ENCODE measurements around the gene OPRL1.
"Not testable (repeated sequence)": the region's sequence is repeated elsewhere in the genome, so short reads cannot be mapped to it uniquely, and the experiment has no call there.

Gene OPRL1

GRCh38 chr20:64117432-64117777 lies 37.5 kb downstream of the OPRL1 start:
- DNase-seq (ENCODE audit: low spot score) = not testable (repeated sequence)

GRCh38 chr20:64119301-64119680 lies 39.4 kb downstream of the OPRL1 start:
- no peak for DNase-seq (ENCODE audit: low spot score)

DNA sequence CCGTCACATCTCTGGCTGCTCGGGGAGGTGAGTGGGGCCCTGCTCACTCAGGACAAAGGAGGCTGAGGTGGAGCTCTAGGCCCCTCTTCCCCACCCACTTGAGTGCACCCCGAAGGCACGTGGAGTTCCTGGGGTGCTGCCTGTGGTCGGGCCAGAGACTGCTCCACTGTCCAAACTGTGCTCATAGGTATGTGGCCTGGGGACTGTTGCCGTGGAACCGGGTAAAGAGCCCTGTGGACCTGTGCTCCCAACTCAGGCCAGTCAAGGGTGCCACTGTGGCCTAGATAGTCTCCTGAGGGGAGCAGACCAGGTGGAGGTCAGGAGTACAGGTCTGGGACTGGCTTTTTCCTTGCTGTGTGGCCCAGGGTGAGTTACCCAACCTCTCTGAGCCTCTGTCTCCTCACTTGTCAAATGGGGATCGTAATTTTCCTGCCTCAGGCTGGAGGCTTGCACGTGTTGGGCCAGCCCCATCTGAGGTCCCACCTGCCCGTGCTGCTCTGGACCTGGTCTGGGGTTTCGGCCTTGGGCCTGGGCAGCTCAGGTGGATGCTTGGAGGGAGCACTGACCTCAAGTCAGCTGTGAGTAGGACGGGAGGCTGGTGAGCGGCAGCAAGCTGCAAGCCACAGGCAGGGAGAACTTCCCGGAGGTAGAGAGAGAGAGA lies 39.9 kb downstream of the OPRL1 start:
- no peak for DNase-seq (ENCODE audit: low spot score)

DNA sequence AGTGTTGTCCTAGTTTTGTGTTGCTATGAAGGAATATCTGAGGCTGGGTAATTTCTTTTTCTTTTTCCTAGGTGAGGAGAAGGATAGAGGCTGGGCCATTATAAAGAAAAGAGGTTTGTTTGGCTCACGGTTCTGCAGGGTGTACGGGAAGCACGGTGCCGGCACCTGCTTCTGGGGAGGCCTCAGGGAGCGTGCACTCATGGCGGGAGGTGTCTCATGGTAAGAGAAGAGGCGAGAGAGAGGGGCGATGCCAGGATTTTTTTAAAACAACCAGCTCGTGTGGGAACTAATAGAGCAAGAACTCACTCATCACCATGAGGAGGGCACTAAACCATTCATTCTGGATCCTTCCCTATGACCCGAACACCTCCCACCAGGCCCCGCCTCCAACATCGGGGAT lies 41.7 kb downstream of the OPRL1 start:
- no peak for DNase-seq (ENCODE audit: low spot score)

DNA sequence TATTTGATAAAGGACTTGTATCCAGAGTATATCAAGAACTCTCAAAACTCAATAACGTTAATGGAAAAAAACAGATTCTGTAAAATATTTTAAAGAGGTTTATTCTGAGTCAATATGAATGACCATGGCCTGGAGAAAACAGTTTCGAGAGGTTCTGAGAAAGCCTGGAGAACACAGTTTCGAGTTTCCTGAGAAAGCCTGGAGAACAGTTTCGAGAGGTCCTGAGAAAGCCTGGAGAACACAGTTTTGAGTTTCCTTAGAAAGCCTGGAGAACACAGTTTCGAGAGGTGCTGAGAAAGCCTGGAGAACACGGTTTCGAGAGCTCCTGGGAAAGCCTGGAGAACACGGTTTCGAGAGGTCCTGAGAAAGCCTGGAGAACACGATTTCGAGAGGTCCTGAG lies 43.0 kb downstream of the OPRL1 start:
- not testable (repeated sequence) for DNase-seq (ENCODE audit: low spot score)

GRCh38 chr20:64123517-64123916 lies 43.6 kb downstream of the OPRL1 start:
- not testable (repeated sequence) for DNase-seq (ENCODE audit: low spot score)

DNA sequence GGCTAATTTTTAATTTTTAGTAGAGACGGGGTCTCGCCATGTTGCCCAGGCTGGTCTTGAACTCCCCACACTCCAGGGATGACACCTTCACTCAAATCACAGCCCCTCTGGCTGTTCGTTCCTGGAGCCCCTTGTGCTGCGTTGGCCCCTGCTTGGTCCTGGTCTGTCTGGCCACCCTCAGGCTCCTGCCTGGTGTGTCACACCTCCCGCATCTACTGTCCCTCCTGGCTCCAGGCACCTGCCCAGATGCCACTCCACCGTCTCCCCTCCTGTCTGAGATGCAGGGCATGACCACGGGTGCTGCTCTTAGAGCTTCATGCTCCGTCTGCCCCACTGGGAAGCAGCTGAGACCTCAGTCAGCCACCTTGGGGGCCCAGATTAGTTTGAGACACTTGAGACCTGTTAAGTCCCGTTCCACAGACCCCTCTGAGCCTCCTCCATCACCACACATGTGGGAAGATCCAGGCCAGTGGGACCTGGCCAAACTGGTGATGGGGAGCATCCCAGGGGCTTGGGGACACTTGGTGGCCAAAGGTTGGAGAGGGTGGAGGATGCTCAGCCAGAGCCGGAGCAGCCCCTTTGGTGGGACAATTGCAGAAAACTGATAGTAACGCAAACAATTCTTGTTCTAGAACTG lies 49.4 kb downstream of the OPRL1 start:
- DNase-seq (ENCODE audit: low spot score) = no peak

GRCh38 chr20:64130271-64130670 lies 50.4 kb downstream of the OPRL1 start:
- DNase-seq (ENCODE audit: low spot score) = no peak

GRCh38 chr20:64130876-64131275 lies 51.0 kb downstream of the OPRL1 start:
- DNase-seq (ENCODE audit: low spot score) = no peak

- no peak for DNase-seq (ENCODE audit: low spot score)
These were observed 51.5 kb downstream of the OPRL1 start for GRCh38 chr20:64131406-64131805.

DNA sequence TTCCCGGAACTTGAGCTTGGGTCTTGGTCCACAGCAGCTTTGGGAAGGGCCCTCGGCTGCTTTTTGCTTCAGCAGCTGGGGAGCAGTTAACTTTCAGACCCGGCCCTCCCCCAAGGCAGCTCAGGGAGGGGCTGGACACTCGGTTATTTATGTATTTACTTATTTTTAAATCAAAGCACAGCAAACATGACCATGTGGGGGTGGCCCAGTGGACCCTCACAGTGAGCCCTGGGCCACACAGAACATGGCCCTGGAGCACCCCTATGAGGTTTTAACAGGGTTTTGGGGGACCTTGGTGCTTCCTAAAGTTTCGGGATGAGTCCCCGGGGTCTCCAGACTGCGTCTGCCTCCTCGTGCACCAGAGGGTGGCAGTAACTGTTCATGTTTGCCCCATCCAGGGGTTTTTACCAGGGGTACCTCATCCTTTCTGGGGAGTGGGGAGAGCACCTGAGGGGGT lies 54.1 kb downstream of the OPRL1 start:
- DNase-seq (ENCODE audit: low spot score) = no peak

DNA sequence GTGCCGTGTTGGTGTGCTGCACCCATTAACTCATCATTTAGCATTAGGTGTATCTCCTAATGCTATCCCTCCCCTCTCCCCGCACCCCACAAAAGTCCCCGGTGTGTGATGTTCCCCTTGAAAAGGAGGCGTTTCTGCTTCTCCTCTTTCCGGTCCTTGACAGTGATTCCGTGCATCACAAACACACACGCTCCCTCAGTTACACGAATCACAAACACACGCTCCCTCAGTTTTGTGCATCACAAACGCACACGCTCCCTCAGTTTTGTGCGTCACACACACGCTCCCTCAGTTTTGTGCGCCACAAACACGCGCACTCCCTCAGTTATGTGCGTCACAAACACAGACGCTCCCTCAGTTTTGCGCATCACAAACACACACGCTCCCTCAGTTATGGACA lies 54.9 kb downstream of the OPRL1 start:
- not testable (repeated sequence) for DNase-seq (ENCODE audit: low spot score)

GRCh38 chr20:64136004-64136710 lies 56.3 kb downstream of the OPRL1 start:
- DNase-seq (ENCODE audit: low spot score) = no peak

DNA sequence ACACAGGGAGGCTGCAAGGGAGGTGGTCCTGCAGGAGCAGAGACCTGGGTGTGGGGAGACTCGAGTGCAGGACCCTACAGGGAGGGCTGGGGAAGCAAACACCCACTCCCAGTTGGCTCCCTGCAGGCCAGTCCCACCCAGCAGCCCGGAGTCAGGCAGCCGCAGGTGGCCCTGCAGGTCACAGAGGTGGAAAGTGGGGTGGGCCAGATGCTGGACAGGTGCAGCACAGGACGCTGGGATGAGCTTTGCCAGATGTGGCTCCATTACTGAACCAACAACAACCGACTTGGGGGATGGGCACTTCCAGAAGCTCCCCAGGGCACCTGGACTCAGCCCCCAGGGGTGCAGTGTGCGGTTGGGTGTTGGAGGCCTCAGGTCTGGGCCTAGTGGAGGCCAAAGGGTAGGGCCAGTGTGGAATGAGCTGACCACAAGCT lies 57.7 kb downstream of the OPRL1 start:
- DNase-seq (ENCODE audit: low spot score) = no peak

GRCh38 chr20:64138276-64138815 lies 58.5 kb downstream of the OPRL1 start:
- no peak for DNase-seq (ENCODE audit: low spot score)

DNA sequence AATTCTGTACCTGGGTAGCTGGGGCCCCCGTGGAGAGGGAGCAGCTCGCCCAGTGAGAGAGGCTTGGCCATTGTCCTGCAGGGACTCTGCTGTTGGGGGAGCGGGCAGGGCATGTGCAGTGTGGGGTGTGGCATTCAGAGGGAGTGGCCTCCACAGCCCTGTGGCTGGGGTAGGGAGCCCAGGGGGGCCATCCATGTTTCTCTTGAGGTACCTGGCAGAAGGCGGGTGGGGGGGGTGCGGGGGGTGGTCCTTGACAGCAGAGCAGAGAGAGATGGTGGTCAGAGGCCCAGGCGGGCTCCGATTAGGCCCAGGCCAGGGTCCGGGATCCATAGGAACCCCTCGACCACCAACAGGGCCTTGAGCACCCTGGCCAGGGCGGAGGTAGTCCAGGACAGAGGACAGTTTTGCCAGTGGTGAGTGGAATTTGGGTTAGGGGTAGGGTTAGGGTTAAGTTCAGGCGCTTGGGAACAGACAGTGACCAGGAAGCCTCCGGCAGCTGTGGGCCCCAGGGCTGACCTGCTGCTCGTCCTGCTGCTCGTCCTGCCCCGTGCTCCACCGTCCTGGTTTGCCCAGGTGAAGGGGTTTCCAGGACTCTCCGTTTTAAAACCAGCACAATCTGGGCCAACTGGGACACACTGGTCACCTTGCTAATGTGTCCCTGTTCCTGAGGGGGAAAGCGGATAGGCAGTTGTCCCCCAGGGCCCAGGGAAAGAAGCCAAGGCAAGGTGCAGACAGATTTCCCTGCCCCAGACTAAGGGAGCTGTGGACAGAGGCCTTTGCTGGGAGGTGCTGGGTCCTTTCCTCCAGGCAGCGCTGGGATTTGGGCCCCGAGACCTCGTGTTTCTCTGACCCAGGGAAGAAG lies 59.5 kb downstream of the OPRL1 start:
- no peak for DNase-seq (ENCODE audit: low spot score)

DNA sequence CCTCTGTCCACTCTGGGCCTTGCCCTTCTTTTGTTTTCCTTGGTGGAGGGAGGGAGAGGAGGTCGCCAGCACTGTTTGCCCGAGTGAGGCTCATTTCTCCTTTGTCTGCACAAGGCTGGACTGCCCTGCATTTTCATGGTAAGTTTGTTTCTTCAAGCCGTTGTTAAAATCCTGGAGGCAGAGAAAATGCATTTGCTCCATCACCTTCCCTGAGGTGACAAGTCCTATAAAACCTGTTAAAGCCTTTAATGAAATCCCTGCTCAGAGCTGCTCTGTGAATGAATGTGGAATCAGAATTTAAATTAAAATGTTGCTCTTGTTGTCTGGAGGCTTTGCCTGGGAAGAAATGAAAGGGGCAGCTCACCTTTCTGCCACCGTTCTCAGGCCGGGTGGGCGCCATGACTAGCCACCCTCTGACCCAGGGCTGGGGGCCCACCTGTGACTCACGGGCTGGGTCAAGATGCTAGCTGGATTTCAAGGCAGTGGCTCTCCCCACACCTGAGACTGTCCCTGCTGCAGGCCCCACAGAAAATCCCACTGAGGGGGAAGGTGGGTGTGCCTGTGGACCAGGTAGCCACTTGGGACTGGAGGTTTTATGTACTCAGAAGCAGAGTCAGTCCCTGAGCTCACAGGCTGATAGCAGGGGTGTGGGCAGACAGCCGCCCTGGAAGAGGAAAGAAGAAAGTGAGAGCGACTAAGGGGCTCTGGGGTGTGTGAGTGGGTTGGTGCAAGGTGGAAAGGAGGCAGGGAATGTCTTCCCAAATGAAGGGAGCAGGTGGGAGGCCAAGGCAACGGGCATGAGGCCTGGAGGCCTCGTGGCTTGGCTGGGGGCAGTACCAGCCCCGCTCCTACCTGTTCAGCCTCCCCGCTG lies 60.4 kb downstream of the OPRL1 start:
- DNase-seq (ENCODE audit: low spot score) = no peak

DNA sequence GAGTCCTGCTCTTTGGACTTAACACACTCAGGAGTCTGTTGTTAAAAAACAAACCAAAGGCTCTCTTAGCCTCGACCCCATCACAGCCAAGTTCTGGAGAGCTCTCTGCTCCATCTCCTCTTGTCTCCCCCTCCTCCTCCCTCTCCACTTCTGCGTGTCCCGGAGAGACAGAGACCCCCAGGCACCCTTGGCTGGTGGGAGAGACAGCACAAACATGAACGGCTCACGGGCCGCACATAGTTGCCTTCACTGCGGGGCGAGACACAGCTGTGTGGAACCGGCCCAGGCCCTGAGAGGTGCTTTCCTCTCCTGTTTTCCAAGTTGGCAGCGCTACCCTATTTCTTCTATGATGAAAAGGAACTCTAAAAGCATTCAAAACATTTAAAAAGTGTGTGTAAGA lies 61.1 kb downstream of the OPRL1 start:
- no peak for DNase-seq (ENCODE audit: low spot score)

- no peak for DNase-seq (ENCODE audit: low spot score)
These were observed 62.7 kb downstream of the OPRL1 start for GRCh38 chr20:64142590-64142989.

- no peak for DNase-seq (ENCODE audit: low spot score)
These were observed 63.3 kb downstream of the OPRL1 start for GRCh38 chr20:64143018-64143801.
